Muscle of leg (tissue), 11 donors: ENCODE measurements around the gene RNF130. TPM values are rescaled to one million over a fixed set of nuclear protein-coding genes. Genes with fewer than 3 reads are reported as not detected.

Experiments used
- DNase-seq: peaks from one replicate; pipeline ENCODE4 v3.0.0; 2013
- H3K27ac ChIP-seq: one replicate; pipeline ENCODE4 v1.5.1; 2013; ENCODE audit warnings: mild to moderate bottlenecking, low read length, control low read depth
- H3K27me3 ChIP-seq: one replicate; pipeline ENCODE4 v1.6.1; 2013; ENCODE audit warnings: low read length; ENCODE audit not compliant: control insufficient read depth, insufficient read depth
- H3K36me3 ChIP-seq: one replicate; pipeline ENCODE4 v1.6.1; 2013; ENCODE audit warnings: low read length; ENCODE audit not compliant: control insufficient read depth, insufficient read depth
- H3K4me1 ChIP-seq: one replicate; pipeline ENCODE4 v1.6.1; 2013; ENCODE audit warnings: low read length; ENCODE audit not compliant: control insufficient read depth, insufficient read depth
- H3K4me3 ChIP-seq: one replicate; pipeline ENCODE4 v1.5.1; 2013; ENCODE audit warnings: low read length, control low read depth
- H3K9me3 ChIP-seq: replicated peaks from 2 replicates; pipeline ENCODE4 v1.6.1; 2013; ENCODE audit warnings: low read depth, low read length; ENCODE audit not compliant: control insufficient read depth
- WGBS: methylation state at CpG from one replicate; pipeline ENCODE4 v1.1.5; 2013; ENCODE audit warnings: missing lambda C conversion rate; ENCODE audit not compliant: insufficient coverage; 5-methylcytosine and 5-hydroxymethylcytosine counted together
- polyA plus RNA-seq, 8 donors: library from polyadenylated mRNA; unstranded; fragments of 120-200 nt; gene quantifications; one replicate each; pipeline versions ENCODE4 v1.2.1 to v1.2.3, GENCODE V29; 2013; ENCODE audit warnings: inconsistent platforms in 1 of 8, low replicate concordance in 1 of 8; ENCODE audit not compliant: insufficient read length in 8 of 8, insufficient read depth in 1 of 8
- total RNA-seq: library from RNA; stranded (reverse); fragments of 120-200 nt; gene quantifications from one replicate; pipeline ENCODE4 v1.2.4, GENCODE V29; 2013

The RNF130 gene
- total and polyA plus RNA-seq, 9 donors, result 34.4 to 45.3 (median 37.0) TPM

GRCh38 chr5:180059326-180059725 is 12.2 kb downstream of the RNF130 start:
- H3K27ac ChIP-seq, result no peak overlapping the region
- no peaks in the 10 kb centered on the region for H3K9me3 ChIP-seq
- H3K4me1 ChIP-seq, result no peaks in the 10 kb centered on the region
- 81% methylated on average over 3 of the region's 6 CpGs for WGBS
- H3K4me3 ChIP-seq, result no peak overlapping the region
- H3K27me3 ChIP-seq, result no peaks in the 10 kb centered on the region
- DNase-seq, result no peak
- no peaks in the 10 kb centered on the region for H3K36me3 ChIP-seq

GRCh38 chr5:180056153-180056552 is 15.4 kb downstream of the RNF130 start:
- no CpG with 5 or more reads among the region's 1 CpG for WGBS
- DNase-seq, result no peak
- Histone ChIP-seq H3K36me3 (no peaks in the 10 kb centered on the region), H3K27me3 (no peaks in the 10 kb centered on the region), H3K27ac (no peak overlapping the region), H3K9me3 (no peaks in the 10 kb centered on the region), H3K4me1 (no peaks in the 10 kb centered on the region), H3K4me3 (no peak overlapping the region)

- no peak overlapping the region for H3K27ac ChIP-seq
- H3K9me3 ChIP-seq, result no peaks in the 10 kb centered on the region
- 85% methylated on average over 5 of the region's 6 CpGs for WGBS
- H3K4me3 ChIP-seq, result no peak overlapping the region
- H3K4me1 ChIP-seq, result peaks cover under 1% of the 10 kb centered on the region
- no peak for DNase-seq
- no peaks in the 10 kb centered on the region for H3K36me3 ChIP-seq
- H3K27me3 ChIP-seq, result no peaks in the 10 kb centered on the region
These were observed 17.3 kb downstream of the RNF130 start for GRCh38 chr5:180054226-180054625.

GRCh38 chr5:180053061-180053602 is 18.4 kb downstream of the RNF130 start:
- H3K4me3 ChIP-seq, result no peak overlapping the region
- H3K4me1 ChIP-seq, result peaks cover 8% of the 10 kb centered on the region
- 92% methylated on average over 2 of the region's 8 CpGs for whole genome bisulfite sequencing
- no peak for DNase-seq
- H3K27ac ChIP-seq, result no peak overlapping the region
- H3K27me3 ChIP-seq, result no peaks in the 10 kb centered on the region
- H3K9me3 ChIP-seq, result no peaks in the 10 kb centered on the region
- no peaks in the 10 kb centered on the region for H3K36me3 ChIP-seq

- H3K9me3 ChIP-seq, result no peaks in the 10 kb centered on the region
- no peak overlapping the region for H3K27ac ChIP-seq
- H3K4me3 ChIP-seq, result no peak overlapping the region
- 50% methylated on average over 1 of the region's 5 CpGs for WGBS
- no peaks in the 10 kb centered on the region for H3K36me3 ChIP-seq
- no peak for DNase-seq
- no peaks in the 10 kb centered on the region for H3K27me3 ChIP-seq
- H3K4me1 ChIP-seq, result peaks cover 8% of the 10 kb centered on the region
These were observed 19.2 kb downstream of the RNF130 start for GRCh38 chr5:180052211-180052818.

GRCh38 chr5:180050121-180050940 is 21.2 kb downstream of the RNF130 start:
- Histone ChIP-seq H3K9me3 (no peaks in the 10 kb centered on the region), H3K27ac (no peak overlapping the region), H3K36me3 (no peaks in the 10 kb centered on the region), H3K4me3 (no peak overlapping the region), H3K27me3 (no peaks in the 10 kb centered on the region), H3K4me1 (peaks cover 8% of the 10 kb centered on the region)
- 79% methylated on average over 8 of the region's 9 CpGs for WGBS
- no peak for DNase-seq

- Histone ChIP-seq H3K9me3 (no peaks in the 10 kb centered on the region), H3K27ac (no peak overlapping the region), H3K27me3 (no peaks in the 10 kb centered on the region), H3K4me1 (peaks cover 8% of the 10 kb centered on the region), H3K36me3 (no peaks in the 10 kb centered on the region), H3K4me3 (no peak overlapping the region)
- DNase-seq, result no peak
- WGBS, result no CpG with 5 or more reads among the region's 2 CpGs
These were observed 22.4 kb downstream of the RNF130 start for GRCh38 chr5:180049185-180049548.

- Histone ChIP-seq H3K36me3 (no peaks in the 10 kb centered on the region), H3K27ac (no peak overlapping the region), H3K9me3 (no peaks in the 10 kb centered on the region), H3K4me1 (peaks cover 8% of the 10 kb centered on the region), H3K27me3 (no peaks in the 10 kb centered on the region), H3K4me3 (no peak overlapping the region)
- WGBS, result 71% methylated on average over 8 of the region's 8 CpGs
- DNase-seq, result no peak
These were observed 23.9 kb downstream of the RNF130 start for GRCh38 chr5:180047667-180048066.

GRCh38 chr5:180046656-180047055 is 24.9 kb downstream of the RNF130 start:
- Histone ChIP-seq H3K27ac (no peak overlapping the region), H3K27me3 (no peaks in the 10 kb centered on the region), H3K4me3 (no peak overlapping the region), H3K36me3 (no peaks in the 10 kb centered on the region), H3K9me3 (no peaks in the 10 kb centered on the region), H3K4me1 (peaks cover 8% of the 10 kb centered on the region)
- DNase-seq, result no peak
- WGBS, result no CpG with 5 or more reads among the region's 5 CpGs

- no peak for DNase-seq
- no peak overlapping the region for H3K4me3 ChIP-seq
- no peaks in the 10 kb centered on the region for H3K27me3 ChIP-seq
- H3K36me3 ChIP-seq, result no peaks in the 10 kb centered on the region
- no peaks in the 10 kb centered on the region for H3K9me3 ChIP-seq
- peaks cover 8% of the 10 kb centered on the region for H3K4me1 ChIP-seq
- H3K27ac ChIP-seq, result no peak overlapping the region
- 96% methylated on average over 22 of the region's 30 CpGs for WGBS
These were observed 25.6 kb downstream of the RNF130 start for GRCh38 chr5:180045889-180046499.
